Thyroid gland (tissue), 4 donors: ENCODE measurements around the gene HBA1. TPM values are rescaled to one million over a fixed set of nuclear protein-coding genes. Genes with fewer than 3 reads are reported as not detected.

Experiments used
- DNase-seq, 2 donors: peaks; one replicate each; pipeline ENCODE4 v3.0.0-alpha.2; 2019
- H3K27ac ChIP-seq, 3 donors: fragments of 200-600 bp; sonication (generic); 1 replicate in 2 of 3; 2 replicates in 1 of 3; pipeline ENCODE4 v1.5.1; 2016 to 2019; ENCODE audit warnings: mild to moderate bottlenecking in 1 of 3, moderate library complexity in 1 of 3
- H3K27me3 ChIP-seq: fragments of 200-600 bp; sonication (generic); one replicate; pipeline ENCODE4 v1.5.1; 2019
- H3K36me3 ChIP-seq, 2 donors: fragments of 200-600 bp; sonication (generic); one replicate each; pipeline ENCODE4 v1.5.1; 2016 to 2019
- H3K4me1 ChIP-seq, 2 donors: fragments of 200-600 bp; sonication (generic); one replicate each; pipeline ENCODE4 v1.5.1; 2017 to 2019
- H3K4me3 ChIP-seq, 3 donors: fragments of 200-600 bp; sonication (generic); replicated peaks in 1 of 3; 1 replicate in 2 of 3; 2 replicates in 1 of 3; pipeline ENCODE4 v1.5.1; 2016; ENCODE audit warnings: mild to moderate bottlenecking in 1 of 3
- H3K9me3 ChIP-seq: fragments of 200-600 bp; sonication (generic); one replicate; pipeline ENCODE4 v1.5.1; 2017
- POLR2A ChIP-seq, 2 donors: fragments of 450-650 bp; IDR thresholded peaks; one replicate each; pipeline ENCODE4 v1.6.1; 2017; ENCODE audit warnings: antibody characterized with exemption in 2 of 2, mild to moderate bottlenecking in 2 of 2, moderate library complexity in 1 of 2
- WGBS, 2 donors: methylation state at CpG; one replicate each; pipeline ENCODE4 v1.1.5; 2017; 5-methylcytosine and 5-hydroxymethylcytosine counted together
- intact Hi-C: fragments of 100-400 bp; cut with DNase I; formaldehyde crosslinking; loops from one replicate; pipeline ENCODE4 v1.15.1; 2023
- total RNA-seq, 4 donors: library from RNA; depleted of rRNA; stranded (reverse); fragments of >200 nt; gene quantifications; one replicate each; pipeline ENCODE4 v1.2.3, GENCODE V29; 2016
- TF ChIP-seq, protein P1 (sequence below), 6 experiments: fragments of 200-600 bp in 3 of 6; fragments of 450-650 bp in 3 of 6; sonication (generic) in 3 of 6; IDR thresholded peaks; one replicate each; pipeline ENCODE4 v1.5.1; 2016 to 2019; ENCODE audit warnings: antibody characterized with exemption in 6 of 6, mild to moderate bottlenecking in 2 of 6, inconsistent platforms in 1 of 6, moderate library complexity in 1 of 6

The HBA1 gene
- total RNA-seq, 4 donors from 2014 or later, result 16.5 to 110 TPM; not detected in 2

DNA sequence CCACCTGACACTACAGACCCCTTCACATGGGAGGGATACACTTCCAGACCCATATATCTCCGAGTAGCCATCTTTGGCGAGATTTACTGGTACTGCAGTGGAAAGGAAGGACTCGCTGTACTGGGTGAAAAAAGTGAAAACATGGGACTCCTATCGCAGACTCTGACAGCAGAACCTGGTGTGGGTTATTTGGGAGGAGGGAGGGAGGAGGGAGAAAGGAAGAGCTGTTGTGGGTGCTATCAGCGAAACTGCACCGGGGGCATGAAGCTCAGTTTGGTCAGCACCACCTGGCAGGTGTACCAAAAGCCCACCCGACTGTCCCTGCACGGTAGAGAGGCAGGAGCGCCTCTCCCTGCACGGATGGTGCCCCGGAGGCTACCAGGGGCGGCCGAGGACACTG, 8.7 kb downstream of the HBA1 start:
- no peaks in the 10 kb centered on the region for H3K27me3 ChIP-seq
- H3K36me3 ChIP-seq, result peaks cover 27 to 28% of the 10 kb centered on the region in 2 donors
- no peak overlapping the region for H3K27ac ChIP-seq
- no peaks in the 10 kb centered on the region for H3K9me3 ChIP-seq
- intact Hi-C loops, result no loop called here
- DNase-seq, result no peak
- 80 to 91% methylated on average over 12 to 13 of the region's 13 CpGs for WGBS, 2 donors
- H3K4me1 ChIP-seq, result peaks cover 10 to 15% of the 10 kb centered on the region in 2 donors
- TF ChIP-seq, protein P1, sequence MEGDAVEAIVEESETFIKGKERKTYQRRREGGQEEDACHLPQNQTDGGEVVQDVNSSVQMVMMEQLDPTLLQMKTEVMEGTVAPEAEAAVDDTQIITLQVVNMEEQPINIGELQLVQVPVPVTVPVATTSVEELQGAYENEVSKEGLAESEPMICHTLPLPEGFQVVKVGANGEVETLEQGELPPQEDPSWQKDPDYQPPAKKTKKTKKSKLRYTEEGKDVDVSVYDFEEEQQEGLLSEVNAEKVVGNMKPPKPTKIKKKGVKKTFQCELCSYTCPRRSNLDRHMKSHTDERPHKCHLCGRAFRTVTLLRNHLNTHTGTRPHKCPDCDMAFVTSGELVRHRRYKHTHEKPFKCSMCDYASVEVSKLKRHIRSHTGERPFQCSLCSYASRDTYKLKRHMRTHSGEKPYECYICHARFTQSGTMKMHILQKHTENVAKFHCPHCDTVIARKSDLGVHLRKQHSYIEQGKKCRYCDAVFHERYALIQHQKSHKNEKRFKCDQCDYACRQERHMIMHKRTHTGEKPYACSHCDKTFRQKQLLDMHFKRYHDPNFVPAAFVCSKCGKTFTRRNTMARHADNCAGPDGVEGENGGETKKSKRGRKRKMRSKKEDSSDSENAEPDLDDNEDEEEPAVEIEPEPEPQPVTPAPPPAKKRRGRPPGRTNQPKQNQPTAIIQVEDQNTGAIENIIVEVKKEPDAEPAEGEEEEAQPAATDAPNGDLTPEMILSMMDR (IDR thresholded peaks at IDR 0.05), result no peak
- TF ChIP-seq POLR2A (IDR thresholded peaks at IDR 0.05), result no peak
- no peak overlapping the region for H3K4me3 ChIP-seq

DNA sequence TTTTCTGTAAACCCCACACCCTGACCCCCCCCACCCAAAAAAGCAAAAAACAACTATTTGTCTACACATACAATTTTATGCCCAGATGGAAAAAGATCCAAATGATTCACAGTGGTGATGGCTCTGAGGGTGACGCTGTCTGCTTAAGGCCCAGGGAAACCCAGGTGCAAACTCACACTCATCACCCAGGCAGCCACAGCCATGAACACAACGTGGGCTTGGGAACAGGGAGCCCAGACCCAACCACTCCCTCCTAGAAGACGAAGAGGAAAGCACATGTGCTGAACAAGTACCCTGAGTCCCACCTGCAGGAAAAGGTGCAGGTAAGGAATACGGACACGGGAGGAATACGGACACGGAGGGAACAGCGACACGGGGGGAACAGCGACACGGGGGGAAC, 9.2 kb downstream of the HBA1 start:
- Histone ChIP-seq H3K4me3 (no peak overlapping the region), H3K27me3 (no peaks in the 10 kb centered on the region), H3K4me1 (peaks cover 6 to 10% of the 10 kb centered on the region in 2 donors), H3K36me3 (peaks cover 31 to 33% of the 10 kb centered on the region in 2 donors), H3K27ac (no peak overlapping the region), H3K9me3 (no peaks in the 10 kb centered on the region)
- DNase-seq, result no peak
- intact Hi-C loops, result no loop called here
- no peak for TF ChIP-seq POLR2A (IDR thresholded peaks at IDR 0.05)
- TF ChIP-seq, protein P1 (IDR thresholded peaks at IDR 0.05), result no peak
- WGBS, 2 donors, result 87 to 91% methylated on average over 7 to 11 of the region's 11 CpGs

DNA sequence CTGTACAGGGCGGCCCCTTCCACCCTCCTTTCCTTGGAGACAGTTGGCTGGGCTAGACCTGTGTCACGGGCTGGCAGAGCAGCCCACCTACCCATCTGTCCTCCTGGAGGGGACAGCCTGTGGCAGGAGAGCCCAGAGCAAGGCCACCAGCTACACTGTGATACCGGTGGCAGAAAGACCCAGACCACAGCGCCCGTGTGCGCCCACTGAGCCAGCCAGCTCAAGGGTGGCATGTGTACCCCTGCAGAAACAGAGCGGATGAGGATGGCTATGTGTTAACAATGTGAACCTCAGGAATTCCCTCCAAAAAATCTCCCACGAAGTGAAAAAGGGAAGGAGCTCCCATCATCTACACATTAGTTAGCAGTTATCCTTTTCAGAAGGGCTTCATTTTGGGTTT, 10.8 kb downstream of the HBA1 start:
- Histone ChIP-seq H3K27me3 (no peaks in the 10 kb centered on the region), H3K4me1 (no peaks in the 10 kb centered on the region), H3K36me3 (peaks cover 47 to 50% of the 10 kb centered on the region in 2 donors), H3K27ac (no peak overlapping the region), H3K4me3 (no peak overlapping the region), H3K9me3 (no peaks in the 10 kb centered on the region)
- 96% methylated on average over 7 of the region's 8 CpGs for WGBS, 2 donors
- DNase-seq, result no peak
- intact Hi-C loops, result no loop called here
- TF ChIP-seq POLR2A (IDR thresholded peaks at IDR 0.05), result no peak
- TF ChIP-seq, protein P1 (IDR thresholded peaks at IDR 0.05), result no peak

DNA sequence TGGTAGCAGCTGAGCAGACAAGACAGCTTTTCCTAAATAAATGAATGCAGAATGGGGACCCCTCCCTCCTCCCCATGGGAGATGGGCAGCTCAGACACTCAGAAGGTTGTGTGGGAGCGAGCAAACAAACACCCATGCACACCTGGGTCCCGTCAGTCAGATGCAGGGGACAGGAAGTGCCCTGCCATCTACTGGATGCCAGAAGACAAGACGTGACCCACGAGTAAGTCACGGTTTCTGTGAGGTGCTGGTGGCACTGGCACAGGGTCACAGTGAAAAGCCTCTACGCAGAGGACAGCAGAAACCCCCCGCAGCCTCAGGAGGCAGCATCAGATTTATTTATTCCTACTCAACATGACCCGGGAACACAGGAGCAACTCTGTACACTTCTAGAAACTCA, 12.2 kb downstream of the HBA1 start:
- intact Hi-C loops, result no loop called here
- 75 to 95% methylated on average over 5 to 6 of the region's 8 CpGs for WGBS, 2 donors
- no peak for DNase-seq
- Histone ChIP-seq H3K4me1 (no peaks in the 10 kb centered on the region), H3K9me3 (no peaks in the 10 kb centered on the region), H3K36me3 (peaks cover 53 to 60% of the 10 kb centered on the region in 2 donors), H3K27me3 (no peaks in the 10 kb centered on the region), H3K27ac (no peak overlapping the region), H3K4me3 (no peak overlapping the region)
- TF ChIP-seq POLR2A (IDR thresholded peaks at IDR 0.05), result no peak
- TF ChIP-seq, protein P1 (IDR thresholded peaks at IDR 0.05), result no peak

DNA sequence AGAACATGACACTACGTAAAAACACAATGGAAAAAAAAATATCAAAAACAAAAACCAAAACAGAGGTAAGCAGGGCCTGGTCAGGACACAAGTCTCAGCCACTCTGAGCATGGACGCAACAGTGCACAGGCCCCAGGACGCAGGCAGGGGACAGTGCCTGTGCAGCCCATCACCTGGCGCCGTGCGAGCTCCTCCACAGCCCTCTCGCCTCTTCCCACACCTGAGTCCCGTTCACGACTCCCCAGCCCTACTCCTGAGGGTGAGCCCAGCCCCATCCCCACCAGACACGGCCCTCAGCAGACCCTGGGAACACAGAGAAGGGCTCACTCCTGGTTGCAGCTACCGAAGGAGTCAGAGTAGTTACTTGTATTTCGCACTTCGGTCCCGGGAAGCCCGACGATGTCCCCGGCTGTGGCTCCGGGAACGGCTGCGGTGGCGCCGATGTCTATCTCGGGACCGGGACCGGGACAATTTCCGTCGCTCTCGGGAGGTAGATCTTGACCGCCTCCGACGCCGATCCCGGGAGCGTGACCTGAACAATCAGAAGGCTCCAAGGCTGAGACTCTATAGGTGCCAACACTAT, 13.2 kb downstream of the HBA1 start:
- no peak for TF ChIP-seq POLR2A (IDR thresholded peaks at IDR 0.05)
- TF ChIP-seq, protein P1 (IDR thresholded peaks at IDR 0.05), result no peak
- DNase-seq, result no peak
- Histone ChIP-seq H3K36me3 (peaks cover 57 to 69% of the 10 kb centered on the region in 2 donors), H3K9me3 (no peaks in the 10 kb centered on the region), H3K27me3 (no peaks in the 10 kb centered on the region), H3K4me1 (no peaks in the 10 kb centered on the region), H3K27ac (no peak overlapping the region), H3K4me3 (no peak overlapping the region)
- intact Hi-C loops, result no loop called here
- WGBS, 2 donors, result 93 to 96% methylated on average over 34 of the region's 34 CpGs
